ENCODE data around the gene CCDC91. TPM values are rescaled to one million over a fixed set of nuclear protein-coding genes. Genes with fewer than 3 reads are reported as not detected.

CCDC91 gene
- total RNA-seq, 1 experiment from 2014 or later = 35.6 TPM

DNA sequence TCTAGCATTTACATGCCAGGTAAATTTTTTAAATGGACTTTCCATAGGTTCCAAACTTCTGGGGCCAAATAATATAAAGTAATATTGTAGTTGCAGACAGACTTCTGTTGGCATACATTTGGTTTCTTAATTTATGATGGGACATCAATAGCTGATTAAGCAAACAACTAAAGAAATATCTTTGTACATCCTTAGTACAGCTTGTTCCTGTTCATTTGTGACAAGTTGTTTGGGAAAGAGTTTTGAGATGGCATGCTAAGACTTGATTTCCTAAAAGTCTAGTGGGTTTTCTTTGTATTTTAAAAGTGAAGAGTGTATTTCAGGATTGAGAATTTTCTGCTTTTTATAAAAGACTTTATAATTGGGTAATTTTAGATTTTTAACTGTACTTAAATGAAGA, 41.0 kb downstream of the CCDC91 start:
- no peaks in the 10 kb centered on the region for H3K27me3 ChIP-seq (replicated peaks)
- no peak for DNase-seq (ENCODE audit: low read depth in 1 of 2, low spot score in 2 of 2)
- H3K4me1 ChIP-seq (replicated peaks) = no peaks in the 10 kb centered on the region
- no peak overlapping the region for H3K4me3 ChIP-seq
- no peak overlapping the region for H3K27ac ChIP-seq
- H3K9me3 ChIP-seq (replicated peaks) = no peaks in the 10 kb centered on the region; the same call in 1 of the 2 replicates
- H3K36me3 ChIP-seq = no peaks in the 10 kb centered on the region

DNA sequence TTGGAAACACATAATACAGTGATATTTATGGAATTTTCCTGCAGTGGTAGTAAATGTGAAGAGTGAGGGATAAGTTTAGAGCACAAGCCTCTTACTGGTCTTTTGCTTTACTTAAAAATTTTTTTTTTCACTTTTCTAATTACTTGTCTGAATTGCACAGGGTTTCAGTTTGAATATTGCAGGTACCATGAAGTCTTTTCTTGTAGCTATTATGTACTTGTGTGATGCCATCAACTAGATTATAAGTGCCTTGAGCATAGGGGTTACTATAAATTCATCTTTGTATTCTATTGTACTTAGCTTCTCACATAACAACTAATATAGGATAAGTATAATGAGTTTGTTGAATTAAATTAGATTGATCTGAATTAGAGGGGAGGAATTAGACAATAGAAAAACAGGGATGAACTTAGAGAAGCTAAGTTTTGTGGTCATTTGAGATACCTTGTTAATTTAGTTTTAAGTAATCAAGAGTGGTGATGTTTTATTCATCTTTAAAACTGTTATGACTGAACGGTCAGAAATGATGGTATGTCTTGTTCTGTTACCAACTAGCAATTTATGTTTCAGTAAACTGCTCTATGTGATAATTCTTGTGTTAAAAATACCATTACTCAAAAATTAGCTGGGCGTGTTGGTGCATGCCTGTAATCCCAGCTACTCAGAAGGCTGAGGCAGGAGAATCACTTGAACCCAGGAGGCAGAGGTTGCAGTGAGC, 42.1 kb downstream of the CCDC91 start:
- no peaks in the 10 kb centered on the region for H3K9me3 ChIP-seq (replicated peaks)
- no peaks in the 10 kb centered on the region for H3K36me3 ChIP-seq
- H3K4me3 ChIP-seq = no peak overlapping the region
- H3K27me3 ChIP-seq (replicated peaks) = no peaks in the 10 kb centered on the region
- DNase-seq (ENCODE audit: low read depth in 1 of 2, low spot score in 2 of 2) = no peak
- no peak overlapping the region for H3K27ac ChIP-seq
- no peaks in the 10 kb centered on the region for H3K4me1 ChIP-seq (replicated peaks)

GRCh38 chr12:28234444-28234843, 44.2 kb downstream of the CCDC91 start:
- DNase-seq (ENCODE audit: low read depth in 1 of 2, low spot score in 2 of 2) = no peak
- H3K4me3 ChIP-seq = no peak overlapping the region

DNA sequence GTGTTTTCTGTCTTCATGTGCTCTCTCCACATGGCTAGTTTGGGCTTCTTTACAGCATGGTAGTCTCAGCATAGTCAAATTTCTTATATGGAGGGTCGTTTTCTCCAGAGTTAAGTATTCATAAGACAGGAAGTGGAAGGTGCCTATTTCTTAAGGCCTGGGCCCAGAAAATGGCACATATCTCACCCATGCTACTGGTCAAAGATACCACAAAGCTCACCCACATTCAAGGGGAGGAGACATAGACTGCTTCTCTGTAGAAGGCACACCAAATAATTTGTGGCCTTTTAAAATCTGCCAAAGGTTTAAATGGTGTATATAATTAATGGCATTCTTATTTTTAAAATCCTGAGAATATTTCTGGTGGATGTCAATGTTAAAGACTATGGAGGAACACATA, 44.8 kb downstream of the CCDC91 start:
- Histone ChIP-seq H3K27ac (no peak overlapping the region), H3K27me3 (replicated peaks) (no peaks in the 10 kb centered on the region), H3K36me3 (no peaks in the 10 kb centered on the region), H3K9me3 (replicated peaks) (no peaks in the 10 kb centered on the region), H3K4me3 (no peak overlapping the region), H3K4me1 (replicated peaks) (no peaks in the 10 kb centered on the region)
- DNase-seq (ENCODE audit: low read depth in 1 of 2, low spot score in 2 of 2) = no peak

More at GRCh38 chr12:28234444-28234843, 44.2 kb downstream of the CCDC91 start:
- no peaks in the 10 kb centered on the region for H3K36me3 ChIP-seq
- H3K4me1 ChIP-seq (replicated peaks) = no peaks in the 10 kb centered on the region
- no peaks in the 10 kb centered on the region for H3K27me3 ChIP-seq (replicated peaks)
- no peak overlapping the region for H3K27ac ChIP-seq
- H3K9me3 ChIP-seq (replicated peaks) = no peaks in the 10 kb centered on the region

DNA sequence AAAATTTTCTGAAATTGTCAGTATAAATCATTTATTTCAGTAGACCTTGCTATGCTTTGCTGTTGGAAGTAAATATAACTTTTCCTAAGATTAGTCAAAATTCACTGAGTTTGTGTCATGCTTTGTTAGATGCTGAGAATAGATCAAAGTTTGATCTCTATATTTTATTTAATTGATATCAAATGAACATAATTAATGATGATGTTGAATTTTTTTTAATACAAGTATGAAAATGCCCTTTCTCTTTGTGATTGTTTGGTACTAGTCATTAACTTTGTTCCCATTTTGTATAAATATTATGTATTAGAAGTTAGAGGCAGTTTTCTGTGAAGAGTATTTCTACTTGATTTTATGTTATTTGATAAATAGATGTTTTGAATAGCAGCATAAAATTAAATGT, 45.7 kb downstream of the CCDC91 start:
- no peak for DNase-seq (ENCODE audit: low read depth in 1 of 2, low spot score in 2 of 2)
- Histone ChIP-seq H3K9me3 (replicated peaks) (no peaks in the 10 kb centered on the region), H3K27ac (no peak overlapping the region), H3K27me3 (replicated peaks) (no peaks in the 10 kb centered on the region), H3K4me1 (replicated peaks) (no peaks in the 10 kb centered on the region), H3K36me3 (no peaks in the 10 kb centered on the region), H3K4me3 (no peak overlapping the region)

DNA sequence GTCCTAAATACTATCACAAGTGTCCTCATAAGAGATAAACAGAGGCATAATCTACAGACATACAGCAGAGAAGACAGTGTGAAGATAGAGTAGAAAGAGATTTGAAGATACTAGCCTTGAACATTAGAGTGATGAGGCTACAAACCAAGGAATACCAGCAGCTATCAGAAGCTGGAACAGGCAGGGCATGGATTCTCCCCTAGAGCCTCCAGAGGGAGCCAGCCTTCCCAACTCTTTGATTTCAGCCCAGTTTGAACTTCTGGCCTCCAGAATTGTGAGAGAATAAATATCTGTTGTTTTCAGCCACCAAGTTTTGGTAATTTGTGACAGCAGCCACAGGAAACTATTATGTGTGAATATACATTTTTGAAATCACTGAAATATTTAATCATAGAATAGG, 47.2 kb downstream of the CCDC91 start:
- H3K27me3 ChIP-seq (replicated peaks) = no peaks in the 10 kb centered on the region
- DNase-seq (ENCODE audit: low read depth in 1 of 2, low spot score in 2 of 2) = no peak
- H3K4me1 ChIP-seq (replicated peaks) = no peaks in the 10 kb centered on the region

GRCh38 chr12:28239918-28240317, 49.7 kb downstream of the CCDC91 start:
- Histone ChIP-seq H3K27me3 (replicated peaks) (no peaks in the 10 kb centered on the region), H3K4me3 (no peak overlapping the region), H3K9me3 (replicated peaks) (no peaks in the 10 kb centered on the region), H3K27ac (no peak overlapping the region), H3K36me3 (no peaks in the 10 kb centered on the region), H3K4me1 (replicated peaks) (no peaks in the 10 kb centered on the region)
- DNase-seq (ENCODE audit: low read depth in 1 of 2, low spot score in 2 of 2) = no peak

More for the DNA sequence above, 47.2 kb downstream of the CCDC91 start:
- Histone ChIP-seq H3K4me3 (no peak overlapping the region), H3K27ac (no peak overlapping the region), H3K9me3 (replicated peaks) (no peaks in the 10 kb centered on the region), H3K36me3 (no peaks in the 10 kb centered on the region)

GRCh38 chr12:28240853-28241252, 50.6 kb downstream of the CCDC91 start:
- Histone ChIP-seq H3K4me3 (no peak overlapping the region), H3K4me1 (replicated peaks) (no peaks in the 10 kb centered on the region), H3K27me3 (replicated peaks) (no peaks in the 10 kb centered on the region), H3K36me3 (no peaks in the 10 kb centered on the region), H3K27ac (no peak overlapping the region), H3K9me3 (replicated peaks) (no peaks in the 10 kb centered on the region)
- DNase-seq (ENCODE audit: low read depth in 1 of 2, low spot score in 2 of 2) = no peak

DNA sequence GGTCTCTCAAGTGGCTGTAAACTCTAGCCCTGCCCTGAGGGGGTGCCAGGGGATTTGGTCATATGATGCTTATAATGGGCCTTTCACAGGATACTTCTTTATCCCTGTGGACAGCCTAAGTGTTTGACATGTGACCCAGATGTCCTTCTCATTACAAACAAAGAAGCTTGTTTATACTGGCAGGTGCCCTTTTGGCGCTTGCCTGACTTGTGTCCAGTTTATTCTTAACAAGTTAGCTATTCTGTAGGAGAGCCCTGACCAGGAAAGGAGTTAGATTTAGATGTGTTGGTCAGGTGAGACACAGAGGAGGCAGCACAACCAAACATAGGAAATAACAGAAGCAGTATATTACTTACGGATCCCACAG, 51.9 kb downstream of the CCDC91 start:
- H3K36me3 ChIP-seq = no peaks in the 10 kb centered on the region
- no peaks in the 10 kb centered on the region for H3K9me3 ChIP-seq (replicated peaks)
- H3K27me3 ChIP-seq (replicated peaks) = no peaks in the 10 kb centered on the region
- DNase-seq (ENCODE audit: low read depth in 1 of 2, low spot score in 2 of 2) = no peak
- H3K4me3 ChIP-seq = no peak overlapping the region
- no peak overlapping the region for H3K27ac ChIP-seq
- no peaks in the 10 kb centered on the region for H3K4me1 ChIP-seq (replicated peaks)

DNA sequence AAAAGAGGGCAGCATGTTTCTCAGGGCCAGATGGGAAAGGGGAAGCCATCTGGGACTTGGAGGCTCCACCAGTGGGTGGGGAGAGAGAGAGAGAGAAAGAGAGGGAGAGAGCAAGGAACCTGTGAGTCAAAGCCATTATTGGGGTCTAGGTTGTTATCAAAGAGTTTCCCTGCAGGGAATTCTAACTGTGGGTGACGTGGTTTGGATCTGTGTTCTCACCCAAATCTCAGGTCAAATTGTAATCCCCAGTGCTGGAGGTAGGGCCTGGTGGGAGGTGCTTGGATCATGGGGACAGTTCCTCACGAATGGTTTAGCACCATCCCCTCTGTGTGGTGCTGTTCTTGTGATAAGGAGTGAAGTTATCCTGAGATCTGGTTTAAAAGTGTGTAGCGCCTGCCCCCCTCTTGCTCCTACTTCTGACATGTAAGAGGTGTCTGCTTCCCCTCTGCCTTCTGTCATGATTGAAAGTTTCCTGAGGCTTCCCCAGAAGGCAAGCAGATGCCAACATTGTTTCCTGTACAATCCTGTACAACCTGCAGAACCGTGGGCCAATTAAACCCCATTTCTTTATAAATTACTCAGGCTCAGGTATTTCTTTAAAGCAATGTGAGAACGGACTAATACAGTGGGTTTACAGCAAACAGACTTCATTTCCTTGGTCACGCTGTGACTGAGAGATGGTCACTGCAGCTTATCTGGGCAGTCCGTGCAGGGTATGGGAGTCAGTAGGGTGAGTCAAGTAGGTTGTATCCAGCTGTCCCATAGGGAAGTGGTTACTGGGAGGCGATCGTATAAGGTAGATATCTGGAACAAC, 52.4 kb downstream of the CCDC91 start:
- Histone ChIP-seq H3K4me3 (no peak overlapping the region), H3K27ac (no peak overlapping the region), H3K4me1 (replicated peaks) (no peaks in the 10 kb centered on the region), H3K9me3 (replicated peaks) (no peaks in the 10 kb centered on the region), H3K36me3 (no peaks in the 10 kb centered on the region), H3K27me3 (replicated peaks) (no peaks in the 10 kb centered on the region)
- no peak for DNase-seq (ENCODE audit: low read depth in 1 of 2, low spot score in 2 of 2)

- no peak for DNase-seq (ENCODE audit: low read depth in 1 of 2, low spot score in 2 of 2)
- Histone ChIP-seq H3K27ac (no peak overlapping the region), H3K4me1 (replicated peaks) (no peaks in the 10 kb centered on the region), H3K9me3 (replicated peaks) (no peaks in the 10 kb centered on the region), H3K4me3 (no peak overlapping the region), H3K27me3 (replicated peaks) (no peaks in the 10 kb centered on the region), H3K36me3 (no peaks in the 10 kb centered on the region)
These were observed 53.0 kb downstream of the CCDC91 start for GRCh38 chr12:28243310-28243633.

- no peaks in the 10 kb centered on the region for H3K27me3 ChIP-seq (replicated peaks)
- no peaks in the 10 kb centered on the region for H3K4me1 ChIP-seq (replicated peaks)
- H3K36me3 ChIP-seq = no peaks in the 10 kb centered on the region
- no peak overlapping the region for H3K27ac ChIP-seq
- H3K9me3 ChIP-seq (replicated peaks) = no peaks in the 10 kb centered on the region
- DNase-seq (ENCODE audit: low read depth in 1 of 2, low spot score in 2 of 2) = no peak
- H3K4me3 ChIP-seq = no peak overlapping the region
These were observed 57.5 kb downstream of the CCDC91 start for GRCh38 chr12:28247806-28248205.

DNA sequence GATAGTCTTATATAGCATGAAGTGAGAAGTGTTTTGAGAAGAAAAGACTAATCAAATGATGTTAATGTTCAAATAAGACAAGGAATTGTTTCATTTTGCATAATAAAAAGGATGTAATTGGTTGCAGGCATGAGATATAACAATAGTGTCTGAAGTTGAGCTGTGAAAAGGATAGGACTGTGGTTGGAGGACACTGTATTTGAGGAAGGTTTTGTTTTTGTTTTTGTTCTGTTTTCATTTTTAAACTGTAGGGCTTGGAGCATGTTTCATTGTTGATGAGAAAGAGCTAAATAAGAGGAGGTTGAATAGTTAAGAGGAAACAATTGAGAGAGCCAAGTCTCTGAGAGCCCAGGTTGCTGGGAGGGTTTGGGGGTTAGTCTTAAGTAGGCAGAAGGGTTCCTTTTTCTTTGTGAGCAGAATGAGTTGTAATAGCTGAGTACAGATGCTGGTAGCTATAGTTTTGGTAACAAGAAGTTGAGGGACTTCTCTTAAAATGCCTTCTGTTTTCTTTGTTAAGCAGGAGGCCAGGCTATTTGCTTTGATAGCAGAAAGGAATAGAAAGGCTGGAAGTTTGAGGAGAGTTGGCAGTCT, 58.4 kb downstream of the CCDC91 start:
- no peaks in the 10 kb centered on the region for H3K4me1 ChIP-seq (replicated peaks)
- no peaks in the 10 kb centered on the region for H3K27me3 ChIP-seq (replicated peaks)
- no peak overlapping the region for H3K4me3 ChIP-seq
- no peak overlapping the region for H3K27ac ChIP-seq
- H3K36me3 ChIP-seq = no peaks in the 10 kb centered on the region
- no peak for DNase-seq (ENCODE audit: low read depth in 1 of 2, low spot score in 2 of 2)
- H3K9me3 ChIP-seq (replicated peaks) = no peaks in the 10 kb centered on the region

- H3K4me1 ChIP-seq (replicated peaks) = no peaks in the 10 kb centered on the region
- H3K4me3 ChIP-seq = no peak overlapping the region
- no peaks in the 10 kb centered on the region for H3K27me3 ChIP-seq (replicated peaks)
- no peaks in the 10 kb centered on the region for H3K36me3 ChIP-seq
- no peaks in the 10 kb centered on the region for H3K9me3 ChIP-seq (replicated peaks)
- H3K27ac ChIP-seq = no peak overlapping the region
- no peak for DNase-seq (ENCODE audit: low read depth in 1 of 2, low spot score in 2 of 2)
These were observed 62.9 kb downstream of the CCDC91 start for GRCh38 chr12:28253161-28253641.
